GM12872 (cell line): ENCODE results near the gene BTK.

ENCODE experiments used
- TF ChIP-seq, protein P1 (sequence below): IDR thresholded peaks from 3 replicates; pipeline ENCODE4 v1.5.1; 2011; ENCODE audit warnings: low read depth, mild to moderate bottlenecking, low read length, moderate library complexity; ENCODE audit not compliant: insufficient read depth

The BTK gene

DNA sequence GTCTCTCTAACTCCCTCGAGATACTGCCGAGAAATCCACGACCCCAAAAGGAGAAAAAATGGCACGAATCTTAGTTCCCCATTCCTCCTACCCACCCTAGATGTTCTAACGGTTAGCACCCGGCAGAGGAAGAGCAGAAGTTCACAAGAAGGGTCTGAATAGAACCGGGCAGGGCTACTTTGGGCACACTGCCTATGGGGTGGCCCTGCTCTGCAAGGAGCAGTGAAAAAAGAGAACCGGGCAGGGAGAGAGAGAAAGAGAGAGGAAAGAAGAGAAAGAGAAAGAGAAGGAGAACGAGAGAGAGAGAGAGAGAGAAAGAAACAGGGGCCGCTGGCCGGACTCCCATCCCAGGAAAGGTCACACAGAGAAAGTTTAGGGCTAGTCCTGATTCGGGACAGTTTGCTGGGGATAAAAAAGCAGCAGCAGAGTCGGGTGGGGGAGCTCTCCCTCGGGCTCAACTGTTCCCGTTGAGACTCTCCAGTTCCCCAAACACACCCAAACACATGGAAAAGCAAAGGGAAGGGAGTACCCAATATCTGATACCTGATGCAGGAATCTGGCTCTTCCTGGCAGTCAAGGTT, 21.3 kb upstream of the BTK start:
- TF ChIP-seq, protein P1, sequence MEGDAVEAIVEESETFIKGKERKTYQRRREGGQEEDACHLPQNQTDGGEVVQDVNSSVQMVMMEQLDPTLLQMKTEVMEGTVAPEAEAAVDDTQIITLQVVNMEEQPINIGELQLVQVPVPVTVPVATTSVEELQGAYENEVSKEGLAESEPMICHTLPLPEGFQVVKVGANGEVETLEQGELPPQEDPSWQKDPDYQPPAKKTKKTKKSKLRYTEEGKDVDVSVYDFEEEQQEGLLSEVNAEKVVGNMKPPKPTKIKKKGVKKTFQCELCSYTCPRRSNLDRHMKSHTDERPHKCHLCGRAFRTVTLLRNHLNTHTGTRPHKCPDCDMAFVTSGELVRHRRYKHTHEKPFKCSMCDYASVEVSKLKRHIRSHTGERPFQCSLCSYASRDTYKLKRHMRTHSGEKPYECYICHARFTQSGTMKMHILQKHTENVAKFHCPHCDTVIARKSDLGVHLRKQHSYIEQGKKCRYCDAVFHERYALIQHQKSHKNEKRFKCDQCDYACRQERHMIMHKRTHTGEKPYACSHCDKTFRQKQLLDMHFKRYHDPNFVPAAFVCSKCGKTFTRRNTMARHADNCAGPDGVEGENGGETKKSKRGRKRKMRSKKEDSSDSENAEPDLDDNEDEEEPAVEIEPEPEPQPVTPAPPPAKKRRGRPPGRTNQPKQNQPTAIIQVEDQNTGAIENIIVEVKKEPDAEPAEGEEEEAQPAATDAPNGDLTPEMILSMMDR = no peak

DNA sequence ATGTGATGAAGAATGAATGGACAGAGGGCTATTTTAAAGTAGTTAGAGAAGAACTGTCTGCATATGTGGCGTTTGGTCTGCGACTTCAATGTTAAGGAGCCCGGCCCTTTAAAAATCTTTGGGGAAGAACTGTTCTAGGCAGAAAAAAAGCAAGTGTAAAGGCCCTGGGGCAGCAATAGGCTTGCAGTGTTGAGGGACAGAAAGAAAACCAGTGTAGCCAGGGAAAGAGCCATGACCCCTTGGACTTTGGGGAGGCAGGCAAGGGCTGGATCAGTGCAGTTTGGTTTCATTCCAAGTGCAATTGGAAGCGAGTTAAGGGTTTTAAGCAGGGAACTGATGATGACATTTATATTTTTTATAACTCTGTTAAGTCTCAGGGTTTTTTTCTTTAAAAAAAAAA, 13.8 kb upstream of the BTK start:
- TF ChIP-seq, protein P1 = no peak

DNA sequence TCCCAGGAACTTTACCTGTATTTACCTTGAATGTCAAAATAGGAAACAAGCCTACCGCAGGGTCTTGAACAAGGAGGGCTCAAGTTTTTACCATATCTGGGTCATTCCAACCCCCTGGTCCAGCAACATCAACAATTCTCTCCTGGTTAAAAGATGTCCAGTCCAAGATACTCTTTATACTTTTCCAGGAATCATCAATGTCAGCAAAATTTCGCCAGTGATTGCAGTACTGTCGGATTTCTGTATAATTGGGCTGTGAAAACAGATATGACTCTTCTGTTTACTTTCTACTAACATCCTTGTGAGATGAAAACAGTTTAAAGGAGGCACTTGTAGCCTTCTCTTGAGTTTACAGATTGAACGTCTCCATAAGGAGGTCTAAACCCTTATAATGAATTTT, 12.7 kb upstream of the BTK start:
- TF ChIP-seq, protein P1 = no peak

DNA sequence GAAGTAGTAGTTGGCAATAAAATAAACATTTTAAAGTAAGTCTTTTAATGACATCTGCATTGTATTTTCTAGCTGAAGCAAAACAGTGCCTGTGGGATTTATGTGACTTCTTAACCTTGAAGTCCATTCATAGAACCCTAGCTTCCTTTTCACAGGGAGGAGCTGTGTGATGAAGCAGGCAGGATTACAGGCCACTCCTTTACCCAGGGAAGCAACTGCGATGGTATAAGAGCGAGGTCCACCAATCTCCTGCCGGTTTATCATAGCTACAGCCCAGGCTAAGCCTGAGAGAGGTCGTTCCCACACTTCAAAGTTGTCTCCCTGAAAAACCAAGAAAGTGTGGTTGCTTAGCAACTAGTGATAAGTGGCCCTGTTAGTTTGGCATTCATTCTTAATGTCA, 11.8 kb upstream of the BTK start:
- TF ChIP-seq, protein P1 = no peak

DNA sequence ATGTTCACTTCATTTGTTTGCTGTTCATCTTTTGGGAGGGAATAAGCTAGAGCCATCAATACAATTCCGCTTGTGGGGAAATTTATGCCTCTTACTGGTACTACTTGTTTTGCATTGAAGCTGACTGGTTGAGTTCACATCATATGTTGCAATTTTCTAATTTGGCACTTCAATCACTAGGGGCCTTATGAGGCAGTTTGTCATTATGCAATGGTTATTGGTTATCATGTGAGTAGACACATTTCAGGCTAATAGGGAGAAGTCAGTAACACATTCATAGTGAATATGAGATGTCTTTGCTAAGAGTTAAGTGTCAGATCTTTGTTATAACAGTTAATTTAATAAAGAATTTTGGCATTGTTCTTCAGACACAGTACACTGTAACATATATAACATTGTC, 9.8 kb upstream of the BTK start:
- TF ChIP-seq, protein P1 = no peak

DNA sequence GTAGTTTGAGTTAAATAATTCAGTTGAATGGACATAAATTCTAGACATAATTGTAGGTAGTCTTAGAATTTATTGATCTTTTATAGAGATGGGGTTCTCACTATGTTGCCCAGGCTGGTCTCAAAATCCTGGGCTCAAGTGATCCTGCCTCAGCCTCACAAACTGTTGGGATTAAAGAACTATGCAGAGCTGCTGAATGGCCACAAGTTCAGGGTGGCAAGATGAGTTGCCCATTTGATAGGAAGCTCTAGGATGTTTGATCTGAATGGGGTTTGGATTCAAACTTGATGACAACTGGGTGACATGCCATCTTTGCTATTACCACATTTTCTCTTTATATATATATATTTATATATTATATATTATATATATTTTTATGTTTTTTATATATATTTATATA, 8.4 kb upstream of the BTK start:
- TF ChIP-seq, protein P1 = no peak

DNA sequence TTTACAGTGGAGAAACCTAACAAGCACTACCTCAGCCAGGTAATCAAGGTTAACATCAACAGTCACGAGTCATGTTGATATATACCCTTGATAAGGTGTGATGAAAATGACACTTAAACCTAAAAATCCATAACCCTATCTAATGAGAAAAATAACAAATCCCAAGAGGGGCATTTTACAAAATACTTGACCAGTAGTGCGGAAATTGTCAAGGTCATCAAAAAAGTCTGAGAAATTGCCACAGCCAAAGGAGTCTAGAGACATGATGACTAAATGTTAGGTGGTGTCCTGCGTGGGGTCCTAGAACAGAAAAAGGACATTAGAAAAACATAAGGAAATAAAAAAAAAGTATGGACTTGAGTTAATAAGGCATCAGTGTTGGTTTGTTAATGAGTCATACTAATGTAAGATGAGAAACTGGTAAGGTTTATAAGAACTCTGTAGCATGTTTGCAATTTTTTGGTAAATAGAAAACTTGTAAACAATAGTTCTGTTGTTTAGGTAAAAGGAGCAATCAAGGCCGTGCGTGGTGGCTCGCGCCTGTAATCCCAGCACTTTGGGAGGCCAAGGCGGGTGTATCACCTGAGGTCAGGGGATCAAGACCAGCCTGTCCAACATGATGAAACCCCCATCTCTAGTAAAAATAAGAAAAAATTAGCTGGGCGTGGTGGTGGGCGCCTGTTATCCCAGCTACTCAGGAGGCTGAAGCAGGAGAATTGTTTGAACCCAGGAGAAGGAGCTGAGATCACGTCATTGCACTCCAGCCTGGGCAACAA, 7.7 kb upstream of the BTK start:
- TF ChIP-seq, protein P1 = no peak
